Common myeloid progenitor, CD34-positive (primary cell): ENCODE measurements around the gene FGF10.

ENCODE experiments used
- CTCF ChIA-PET: fragments of 350-600 bp; sonication (Branson Sonifier 250); formaldehyde crosslinking; loops from one replicate; lab custom pipeline; 2021; ENCODE audit warnings: antibody characterized with exemption; lab: Charles Lee
- POLR2A ChIA-PET: fragments of 350-600 bp; sonication (Branson Sonifier 250); formaldehyde crosslinking; loops from one replicate; lab custom pipeline; 2021; ENCODE audit warnings: antibody characterized with exemption; lab: Charles Lee
- DNase-seq, 3 donors: peaks; one replicate each; pipeline versions ENCODE4 v3.0.0 to v3.0.0-alpha.2; 2013
- H3K27ac ChIP-seq, 2 experiments: 1 replicate in 1 of 2; 2 replicates in 1 of 2; pipeline ENCODE4 v1.7.0; 2013; ENCODE audit warnings: inconsistent platforms in 2 of 2, low read length in 2 of 2, mild to moderate bottlenecking in 2 of 2, low read depth in 1 of 2, moderate library complexity in 1 of 2; ENCODE audit not compliant: severe bottlenecking in 2 of 2, insufficient read depth in 1 of 2, poor library complexity in 1 of 2
- H3K27me3 ChIP-seq, 5 experiments: replicated peaks in 2 of 5; 1 replicate in 3 of 5; 2 replicates in 2 of 5; pipeline versions ENCODE4 v1.6.1 to v1.7.0; 2013; ENCODE audit warnings: low read length in 4 of 5, mild to moderate bottlenecking in 2 of 5, moderate library complexity in 2 of 5, inconsistent platforms in 1 of 5; ENCODE audit not compliant: insufficient read depth in 5 of 5, control insufficient read depth in 4 of 5
- H3K36me3 ChIP-seq, 4 experiments: 1 replicate in 2 of 4; 2 replicates in 2 of 4; pipeline versions ENCODE4 v1.6.1 to v1.7.0; 2013; ENCODE audit warnings: low read length in 3 of 4, control low read depth in 1 of 4, mild to moderate bottlenecking in 1 of 4; ENCODE audit not compliant: control insufficient read depth in 4 of 4, insufficient read depth in 4 of 4
- H3K4me1 ChIP-seq, 4 experiments: 1 replicate in 3 of 4; 2 replicates in 1 of 4; pipeline versions ENCODE4 v1.6.1 to v1.7.1; 2013; ENCODE audit warnings: low read length in 3 of 4, mild to moderate bottlenecking in 3 of 4, control low read depth in 1 of 4, inconsistent platforms in 1 of 4, moderate library complexity in 1 of 4; ENCODE audit not compliant: control insufficient read depth in 4 of 4, insufficient read depth in 4 of 4; ENCODE audit errors: control extremely low read depth in 1 of 4
- H3K4me3 ChIP-seq, 7 experiments: 1 replicate in 4 of 7; 2 replicates in 3 of 7; pipeline versions ENCODE4 v1.5.1 to v1.7.0; 2013; ENCODE audit warnings: mild to moderate bottlenecking in 7 of 7, low read length in 6 of 7, moderate library complexity in 6 of 7, inconsistent platforms in 2 of 7, low read depth in 2 of 7, control low read depth in 1 of 7; ENCODE audit not compliant: insufficient read depth in 4 of 7, control insufficient read depth in 1 of 7; ENCODE audit errors: extremely low read depth in 1 of 7
- H3K9me3 ChIP-seq, 5 experiments: 1 replicate in 4 of 5; 2 replicates in 1 of 5; pipeline versions ENCODE4 v1.6.1 to v1.7.1; 2013; ENCODE audit warnings: low read length in 4 of 5, mild to moderate bottlenecking in 2 of 5, inconsistent platforms in 1 of 5, low read depth in 1 of 5, moderate library complexity in 1 of 5; ENCODE audit not compliant: control insufficient read depth in 4 of 5, insufficient read depth in 2 of 5; ENCODE audit errors: control extremely low read depth in 1 of 5
- WGBS: methylation state at CpG from one replicate; pipeline ENCODE4 v1.1.5; 2013; ENCODE audit not compliant: insufficient coverage; 5-methylcytosine and 5-hydroxymethylcytosine counted together

FGF10 gene

DNA sequence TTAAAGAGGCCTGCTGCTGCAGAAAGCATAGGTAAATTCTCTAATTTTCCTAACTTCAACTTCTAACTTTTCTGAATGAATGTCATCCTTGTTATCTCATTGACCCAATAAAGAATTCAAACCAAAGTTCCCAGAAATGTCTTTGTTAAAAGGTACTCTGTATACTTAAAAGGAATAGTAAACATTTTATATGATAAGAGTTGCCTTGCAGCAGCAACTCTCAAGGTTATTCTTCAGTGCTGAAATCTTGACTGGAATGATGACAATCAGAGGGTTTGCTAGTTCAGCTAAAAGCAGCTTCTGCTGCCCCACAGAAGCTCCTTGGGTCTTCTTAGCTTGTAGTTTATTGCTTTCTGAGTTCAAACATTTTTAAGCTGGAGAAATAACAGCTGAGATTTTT is 28.3 kb downstream of the FGF10 start:
- Histone ChIP-seq H3K36me3 (no peaks in the 10 kb centered on the region), H3K27ac (no peak overlapping the region), H3K4me1 (no peaks in the 10 kb centered on the region), H3K9me3 (no peaks in the 10 kb centered on the region), H3K4me3 (no peak overlapping the region), H3K27me3 (no peaks in the 10 kb centered on the region)
- ChIA-PET POLR2A (no interaction called here), CTCF (no interaction called here)
- no peak for DNase-seq

DNA sequence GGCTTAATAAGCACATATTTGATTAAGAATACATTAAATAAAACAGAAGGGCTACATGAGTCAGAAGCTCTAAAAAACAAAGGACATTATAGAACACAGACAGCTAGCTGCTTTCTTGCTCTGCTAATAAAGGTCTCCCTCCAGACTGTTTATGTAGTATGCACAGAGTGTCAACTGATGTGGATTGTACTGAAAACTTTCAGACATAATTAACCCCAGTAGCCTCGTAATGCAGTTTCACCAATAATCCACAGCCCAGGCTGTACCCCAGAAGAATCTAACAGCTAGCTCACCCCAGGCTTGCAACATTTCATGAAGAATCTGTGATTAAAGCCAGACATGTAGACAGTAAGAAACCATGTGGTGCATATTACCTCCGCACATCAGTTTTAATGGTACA is 30.8 kb downstream of the FGF10 start:
- CTCF ChIA-PET = no interaction called here
- Histone ChIP-seq H3K4me3 (no peak overlapping the region), H3K9me3 (no peaks in the 10 kb centered on the region), H3K27me3 (no peaks in the 10 kb centered on the region), H3K36me3 (no peaks in the 10 kb centered on the region), H3K27ac (no peak overlapping the region), H3K4me1 (no peaks in the 10 kb centered on the region)
- POLR2A ChIA-PET = no interaction called here
- DNase-seq = no peak
- WGBS = no CpG with 5 or more reads among the region's 2 CpGs

GRCh38 chr5:44356231-44356630 is 33.0 kb downstream of the FGF10 start:
- H3K27ac ChIP-seq = no peak overlapping the region
- no peaks in the 10 kb centered on the region for H3K27me3 ChIP-seq
- no peak overlapping the region for H3K4me3 ChIP-seq
- ChIA-PET POLR2A (no interaction called here), CTCF (no interaction called here)
- DNase-seq = no peak
- no CpG with 5 or more reads among the region's 1 CpG for WGBS
- no peaks in the 10 kb centered on the region for H3K9me3 ChIP-seq
- H3K4me1 ChIP-seq = no peaks in the 10 kb centered on the region
- H3K36me3 ChIP-seq = no peaks in the 10 kb centered on the region

DNA sequence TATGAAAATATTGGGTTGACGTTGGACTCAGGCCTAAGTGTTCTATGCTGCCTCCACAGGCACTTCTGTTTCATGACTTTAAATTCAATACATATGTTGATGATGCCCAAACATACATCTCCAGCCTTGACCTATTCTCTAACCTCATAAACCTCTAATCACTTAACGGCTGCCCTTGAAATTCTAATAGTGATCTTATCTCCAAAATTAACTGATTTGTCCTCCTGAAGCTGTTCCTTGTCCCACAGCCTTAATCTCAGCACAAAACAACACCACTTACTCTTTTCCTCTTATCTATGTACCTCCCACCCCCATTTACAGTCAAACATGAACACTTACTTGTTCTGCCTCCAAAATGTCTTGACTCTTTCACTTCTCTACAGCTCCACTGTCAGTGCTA is 43.3 kb downstream of the FGF10 start:
- Histone ChIP-seq H3K4me3 (no peak overlapping the region), H3K27me3 (no peaks in the 10 kb centered on the region), H3K36me3 (no peaks in the 10 kb centered on the region), H3K4me1 (no peaks in the 10 kb centered on the region), H3K9me3 (no peaks in the 10 kb centered on the region), H3K27ac (no peak overlapping the region)
- DNase-seq = no peak
- WGBS = 94% methylated on average over 1 of the region's 2 CpGs
- CTCF ChIA-PET = interaction anchor here (0.6 to 1.5 kb wide), 2 partner anchors 15 to 19 kb away, joined by 3 read pairs; no protein-coding TSS in a partner anchor
- POLR2A ChIA-PET = no interaction called here

DNA sequence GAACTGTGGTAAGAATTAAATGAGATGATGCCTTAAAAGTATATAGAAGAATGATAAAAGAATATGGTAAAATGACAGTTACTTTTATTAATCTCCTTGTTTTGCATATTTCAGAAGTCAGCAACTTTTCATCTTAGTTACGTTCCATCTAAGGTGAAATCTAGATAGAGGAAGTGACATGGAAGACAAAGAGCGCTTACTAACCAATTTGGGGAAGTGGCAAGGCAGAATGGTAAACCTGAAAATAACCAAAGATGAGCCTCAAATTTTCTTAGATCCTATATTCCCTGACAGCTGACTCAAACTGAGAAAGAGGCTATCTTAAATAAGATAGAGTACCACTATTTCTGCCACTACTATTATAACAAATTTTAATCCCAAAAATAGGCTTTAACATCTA is 52.5 kb downstream of the FGF10 start:
- no peak overlapping the region for H3K27ac ChIP-seq
- H3K4me3 ChIP-seq = no peak overlapping the region
- H3K36me3 ChIP-seq = no peaks in the 10 kb centered on the region
- no peaks in the 10 kb centered on the region for H3K9me3 ChIP-seq
- CTCF ChIA-PET = no interaction called here
- H3K4me1 ChIP-seq = no peaks in the 10 kb centered on the region
- POLR2A ChIA-PET = no interaction called here
- no peaks in the 10 kb centered on the region for H3K27me3 ChIP-seq
- DNase-seq = peak in 2 of 3 donors; percentile 12 to 31
- WGBS = 0% methylated on average over 2 of the region's 2 CpGs

GRCh38 chr5:44334622-44335021 is 54.6 kb downstream of the FGF10 start:
- no peak for DNase-seq
- no peak overlapping the region for H3K4me3 ChIP-seq
- no peaks in the 10 kb centered on the region for H3K4me1 ChIP-seq
- H3K36me3 ChIP-seq = no peaks in the 10 kb centered on the region
- CTCF ChIA-PET = no interaction called here
- POLR2A ChIA-PET = no interaction called here
- H3K27ac ChIP-seq = no peak overlapping the region
- no peaks in the 10 kb centered on the region for H3K9me3 ChIP-seq
- peaks cover 0 to 2% (median 0%) of the 10 kb centered on the region in 5 experiments for H3K27me3 ChIP-seq
- WGBS = no CpG with 5 or more reads among the region's 1 CpG

DNA sequence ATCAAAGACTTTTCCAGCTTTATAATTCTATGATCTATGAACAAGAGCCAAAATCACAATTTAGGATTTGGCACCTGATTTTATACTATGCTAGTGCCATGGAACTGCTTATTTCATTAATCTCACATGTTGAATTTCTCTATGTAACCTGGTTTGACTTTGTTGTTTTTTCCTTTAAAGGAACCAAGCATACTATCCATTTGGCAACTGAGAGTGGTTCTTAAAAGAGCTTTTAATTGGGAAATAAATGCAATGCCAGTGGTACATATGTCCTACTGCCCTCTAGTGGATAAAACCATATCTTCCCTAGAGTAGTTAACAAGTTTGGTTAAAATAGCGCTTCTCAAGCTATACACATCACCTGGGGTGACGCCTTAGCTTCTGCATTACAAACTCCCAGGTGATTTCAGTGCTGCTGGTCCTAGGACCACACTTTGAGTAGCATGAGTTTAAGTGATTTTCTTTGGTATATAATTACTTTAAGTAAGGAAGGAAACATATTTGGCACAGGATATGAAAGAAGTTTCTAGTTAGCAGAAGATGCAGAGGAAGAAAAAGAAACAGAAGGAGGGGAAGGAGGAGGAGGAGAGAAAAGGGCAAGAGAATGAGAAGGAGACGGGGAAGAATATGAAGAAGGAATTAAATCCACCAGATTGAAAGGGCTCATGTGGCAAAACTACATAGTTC is 56.8 kb downstream of the FGF10 start:
- POLR2A ChIA-PET = no interaction called here
- CTCF ChIA-PET = interaction anchor here (0.7 to 1.7 kb wide), 6 partner anchors 11 to 1541 kb away, joined by 3 to 8 read pairs (median 3); no protein-coding TSS in a partner anchor
- DNase-seq = peak; percentile 21 to 42 (median 42)
- H3K27me3 ChIP-seq = peaks cover 0 to 2% (median 0%) of the 10 kb centered on the region in 5 experiments
- no peaks in the 10 kb centered on the region for H3K9me3 ChIP-seq
- no peaks in the 10 kb centered on the region for H3K4me1 ChIP-seq
- H3K27ac ChIP-seq = no peak overlapping the region
- H3K4me3 ChIP-seq = no peak overlapping the region
- WGBS = 45% methylated on average over 1 of the region's 3 CpGs
- H3K36me3 ChIP-seq = no peaks in the 10 kb centered on the region
